Smooth muscle cell of the coronary artery (primary cell): Measurements from ENCODE around the gene SLC25A2. TPM values are rescaled to one million over a fixed set of nuclear protein-coding genes. Genes with fewer than 3 reads are reported as not detected.

Experiments
- total RNA-seq: library from RNA; depleted of rRNA; stranded (reverse); fragments of >200 nt; gene quantifications from 2 replicates; pipeline ENCODE4 v1.2.3, GENCODE V29; 2014; ENCODE audit warnings: low replicate concordance

Gene SLC25A2
- total RNA-seq, result 0.23 TPM in 1 of 2 replicates, not detected in the other

GRCh38 chr5:141303756-141304155 is at the start of gene SLC25A2:
Gene SLC25A2 (minus strand): TSS chr5:141304049. CDS start chr5:141303865, 184 bp downstream.

GRCh38 chr5:141349917-141350619 is 46.2 kb upstream of the SLC25A2 start, which contains the start of gene PCDHGB1:
Gene PCDHGB1 (plus strand): TSS chr5:141350099. CDS start chr5:141350261, 162 bp downstream.

GRCh38 chr5:141343242-141343952 is 39.5 kb upstream of the SLC25A2 start, which contains the start of gene PCDHGA3:
Gene PCDHGA3 (plus strand): TSS chr5:141343829. CDS start chr5:141344034, 205 bp downstream.

GRCh38 chr5:141338538-141339306 is 34.9 kb upstream of the SLC25A2 start, which contains the start of gene PCDHGA2:
Gene PCDHGA2 (plus strand): TSS chr5:141338760.

GRCh38 chr5:141330299-141331080 is 26.6 kb upstream of the SLC25A2 start, which contains the start of gene PCDHGA1:
Gene PCDHGA1 (plus strand): TSS chr5:141330514.

GRCh38 chr5:141320225-141321169 is 16.6 kb upstream of the SLC25A2 start, which contains the start of gene TAF7:
Gene TAF7 (minus strand): TSS chr5:141320784. CDS start chr5:141320044, 740 bp downstream.

Other genes starting within 250 kb of the SLC25A2 start
- gene PCDHB2, start 209.4 kb downstream of the SLC25A2 start, total RNA-seq, result 1.1 and 3.7 TPM in 2 replicates
- gene PCDHB3, start 203.6 kb downstream of the SLC25A2 start, total RNA-seq, result 0.15 and 1.1 TPM in 2 replicates
- 0.08 and 0.23 TPM in 2 replicates for gene PCDHB4, start 182.2 kb downstream of the SLC25A2 start, total RNA-seq
- 2.3 and 3.7 TPM in 2 replicates for gene PCDHB5, start 168.8 kb downstream of the SLC25A2 start, total RNA-seq
- 0.08 TPM in 1 of 2 replicates, not detected in the other for gene PCDHB6, start 154.0 kb downstream of the SLC25A2 start, total RNA-seq
- gene PCDHB7, start 131.4 kb downstream of the SLC25A2 start, total RNA-seq, result 0.30 and 0.47 TPM in 2 replicates
- gene PCDHB8, start 126.3 kb downstream of the SLC25A2 start, total RNA-seq, result 0.23 and 0.35 TPM in 2 replicates
- 0.23 and 0.70 TPM in 2 replicates for gene PCDHB16, start 121.7 kb downstream of the SLC25A2 start, total RNA-seq
- 0.12 and 0.30 TPM in 2 replicates for gene PCDHB9, start 116.9 kb downstream of the SLC25A2 start, total RNA-seq
- 0.59 and 0.68 TPM in 2 replicates for gene PCDHB10, start 111.7 kb downstream of the SLC25A2 start, total RNA-seq
- gene PCDHB11, start 104.4 kb downstream of the SLC25A2 start, total RNA-seq, result 0.38 and 0.70 TPM in 2 replicates
- gene PCDHB12, start 95.3 kb downstream of the SLC25A2 start, total RNA-seq, result 0.15 and 0.23 TPM in 2 replicates
- gene PCDHB13, start 90.1 kb downstream of the SLC25A2 start, total RNA-seq, result 0.59 and 0.75 TPM in 2 replicates
- 0.59 and 2.1 TPM in 2 replicates for gene PCDHB14, start 80.7 kb downstream of the SLC25A2 start, total RNA-seq
- 0.70 and 1.2 TPM in 2 replicates for gene PCDHB15, start 58.7 kb downstream of the SLC25A2 start, total RNA-seq
- 69.5 and 80.4 TPM in 2 replicates for gene TAF7, start 16.7 kb upstream of the SLC25A2 start, total RNA-seq
- gene PCDHGA1, start 26.5 kb upstream of the SLC25A2 start, total RNA-seq, result 0.75 and 1.3 TPM in 2 replicates
- gene PCDHGA2, start 34.7 kb upstream of the SLC25A2 start, total RNA-seq, result 1.2 and 1.7 TPM in 2 replicates
- gene PCDHGA3, start 39.8 kb upstream of the SLC25A2 start, total RNA-seq, result 0.23 and 0.98 TPM in 2 replicates
- gene PCDHGB1, start 46.0 kb upstream of the SLC25A2 start, total RNA-seq, result 1.5 and 2.4 TPM in 2 replicates
- gene PCDHGA4, start 51.0 kb upstream of the SLC25A2 start, total RNA-seq, result 3.2 and 4.4 TPM in 2 replicates
- 1.6 and 2.0 TPM in 2 replicates for gene PCDHGB2, start 55.9 kb upstream of the SLC25A2 start, total RNA-seq
- gene PCDHGA5, start 60.1 kb upstream of the SLC25A2 start, total RNA-seq, result 0.98 and 1.3 TPM in 2 replicates
- gene PCDHGB3, start 66.2 kb upstream of the SLC25A2 start, total RNA-seq, result 3.5 and 5.6 TPM in 2 replicates
- 2.2 and 2.3 TPM in 2 replicates for gene PCDHGA6, start 69.8 kb upstream of the SLC25A2 start, total RNA-seq
- 2.3 and 2.8 TPM in 2 replicates for gene PCDHGA7, start 78.7 kb upstream of the SLC25A2 start, total RNA-seq
- gene PCDHGB4, start 83.6 kb upstream of the SLC25A2 start, total RNA-seq, result 22.8 and 23.2 TPM in 2 replicates
- gene PCDHGA8, start 88.6 kb upstream of the SLC25A2 start, total RNA-seq, result 2.0 and 4.0 TPM in 2 replicates
- 11.5 and 16.9 TPM in 2 replicates for gene PCDHGB5, start 93.9 kb upstream of the SLC25A2 start, total RNA-seq
- 1.7 and 2.8 TPM in 2 replicates for gene PCDHGA9, start 98.7 kb upstream of the SLC25A2 start, total RNA-seq
- gene PCDHGB6, start 104.0 kb upstream of the SLC25A2 start, total RNA-seq, result 1.9 and 3.5 TPM in 2 replicates
- gene PCDHGA10, start 108.9 kb upstream of the SLC25A2 start, total RNA-seq, result 2.6 and 4.2 TPM in 2 replicates
- gene PCDHGB7, start 113.6 kb upstream of the SLC25A2 start, total RNA-seq, result 6.7 and 7.3 TPM in 2 replicates
- 4.7 and 7.1 TPM in 2 replicates for gene PCDHGA11, start 117.0 kb upstream of the SLC25A2 start, total RNA-seq
- gene PCDHGA12, start 126.5 kb upstream of the SLC25A2 start, total RNA-seq, result 5.8 and 9.9 TPM in 2 replicates
- gene PCDHGC3, start 171.9 kb upstream of the SLC25A2 start, total RNA-seq, result 29.7 and 39.8 TPM in 2 replicates
- gene PCDHGC4, start 181.0 kb upstream of the SLC25A2 start, total RNA-seq, result 0.90 and 2.5 TPM in 2 replicates
- gene PCDHGC5, start 185.0 kb upstream of the SLC25A2 start, total RNA-seq, result 1.4 and 1.8 TPM in 2 replicates